HG02970 (cell line): Measurements from ENCODE around the gene MED13L.

Source experiments
- ATAC-seq: cut with Tn5 transposase; IDR thresholded peaks from one replicate; pipeline ENCODE4 v1.9.1; 2021; ENCODE audit warnings: mild to moderate bottlenecking, moderate library complexity, moderate number of reproducible peaks; ENCODE audit not compliant: unreplicated experiment, low FRiP score

The MED13L gene

DNA sequence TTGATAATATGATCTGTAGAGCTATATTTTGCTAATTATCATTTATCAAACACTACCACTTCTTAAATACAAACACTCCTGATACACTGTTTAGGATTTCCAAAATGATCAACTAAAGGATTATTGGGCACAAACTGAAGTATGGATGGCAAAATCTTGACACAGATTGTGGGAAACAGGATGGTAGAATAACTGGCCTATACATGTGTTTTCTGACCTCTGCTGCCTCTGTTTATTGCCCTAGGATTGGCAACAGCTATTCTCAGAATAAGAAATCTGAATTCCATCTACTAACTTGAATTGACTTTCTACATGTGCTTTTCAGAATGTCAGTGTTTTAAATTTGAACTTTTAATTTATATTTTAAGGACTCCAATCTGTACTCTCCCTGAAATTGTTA lies 209.1 kb downstream of the MED13L start:
- ATAC-seq: no peak

DNA sequence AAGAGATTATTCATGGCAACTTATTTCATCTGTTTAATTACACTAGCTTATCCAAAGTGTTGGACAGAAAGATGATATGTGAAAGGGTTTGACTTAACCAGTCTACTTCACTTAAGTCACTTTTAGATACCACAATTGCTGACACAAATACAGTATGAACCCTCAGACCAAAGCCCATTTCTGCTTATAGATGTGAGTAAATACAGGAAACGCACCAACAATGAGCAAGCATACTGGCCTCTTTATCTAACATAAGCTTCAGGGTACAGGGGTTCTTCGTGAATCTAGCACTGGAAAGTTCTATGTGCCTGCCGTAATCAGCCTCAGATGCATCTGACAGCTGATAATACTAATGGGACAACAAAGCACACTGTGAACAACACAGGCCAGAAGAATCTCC lies 209.6 kb downstream of the MED13L start:
- no peak for ATAC-seq

DNA sequence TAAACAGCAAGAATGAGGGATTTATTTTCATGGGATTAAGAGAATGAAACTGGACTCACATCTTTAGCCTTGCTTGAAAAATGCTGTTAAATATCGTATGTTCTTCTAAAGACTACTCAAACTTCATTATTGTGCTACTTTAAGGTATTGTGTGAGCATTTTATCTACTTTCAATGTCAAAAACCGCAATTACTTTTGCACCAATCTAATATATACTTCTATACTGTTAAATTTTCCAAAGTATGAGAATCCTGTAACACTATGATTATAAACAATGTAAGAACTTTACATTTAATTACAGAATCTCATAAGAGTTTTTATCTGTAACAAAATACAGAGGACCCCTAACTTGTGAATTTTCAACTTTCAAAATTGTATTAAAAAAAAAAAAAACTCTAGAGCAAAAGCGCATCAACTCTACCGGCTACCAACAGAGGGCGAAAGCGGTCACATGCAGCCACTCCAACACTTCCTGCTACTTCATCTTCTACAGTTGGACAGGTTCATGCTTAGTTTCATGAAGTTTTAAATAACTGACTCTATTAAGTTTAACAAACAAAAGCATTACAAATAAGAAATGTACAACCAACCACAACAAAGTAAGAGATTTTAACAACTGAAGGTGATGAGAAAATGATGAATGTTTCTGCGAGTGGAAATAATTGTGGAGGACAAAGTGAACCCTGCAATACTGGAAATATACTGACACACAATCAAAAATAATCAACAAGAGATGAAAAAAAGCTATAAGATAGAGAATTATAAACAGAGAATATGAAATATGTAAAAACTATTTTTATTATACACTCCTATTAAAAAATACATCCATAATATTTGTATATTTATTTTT lies 210.9 kb downstream of the MED13L start:
- ATAC-seq: no peak

DNA sequence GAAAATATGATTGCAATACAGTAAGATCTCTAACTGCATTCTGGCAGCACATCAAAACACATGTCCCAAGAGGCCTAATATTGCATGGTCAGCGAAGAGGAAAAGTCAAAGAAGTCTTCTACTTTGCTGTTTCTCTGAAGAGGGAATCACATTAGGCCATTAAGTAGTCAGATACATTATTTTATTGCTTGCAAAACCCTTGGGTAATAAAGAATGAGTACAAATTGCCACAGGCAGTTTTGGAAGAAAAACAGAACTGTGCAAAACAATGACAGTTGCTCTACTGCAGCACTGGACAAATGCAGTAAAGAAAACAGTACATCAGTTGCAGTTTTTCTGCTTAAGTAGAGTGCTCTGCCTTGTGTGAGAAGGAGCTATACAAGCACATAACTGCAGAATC lies 211.9 kb downstream of the MED13L start:
- no peak for ATAC-seq

- ATAC-seq: no peak
These were observed 213.0 kb downstream of the MED13L start for GRCh38 chr12:116064493-116064892.

- no peak for ATAC-seq
These were observed 214.8 kb downstream of the MED13L start for GRCh38 chr12:116062698-116063097.

DNA sequence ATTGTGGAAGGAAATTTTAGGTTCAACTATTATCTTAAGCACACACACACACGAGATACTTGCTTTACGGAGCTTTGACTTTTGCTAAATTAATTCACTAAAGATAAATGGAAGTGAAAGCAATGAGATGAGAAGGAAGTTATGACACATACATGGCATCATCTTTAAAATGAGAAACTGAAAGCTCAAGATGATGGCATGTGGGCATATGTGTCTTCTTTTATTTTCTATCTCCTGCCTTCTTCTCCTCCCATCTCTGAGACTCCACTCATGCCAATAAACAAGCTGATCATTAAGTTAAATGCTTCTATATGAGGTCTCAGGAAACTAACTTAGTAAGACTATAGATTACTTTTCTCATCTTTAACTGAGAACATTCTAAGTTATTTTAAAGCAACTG lies 216.7 kb downstream of the MED13L start:
- ATAC-seq: peak; percentile 69

DNA sequence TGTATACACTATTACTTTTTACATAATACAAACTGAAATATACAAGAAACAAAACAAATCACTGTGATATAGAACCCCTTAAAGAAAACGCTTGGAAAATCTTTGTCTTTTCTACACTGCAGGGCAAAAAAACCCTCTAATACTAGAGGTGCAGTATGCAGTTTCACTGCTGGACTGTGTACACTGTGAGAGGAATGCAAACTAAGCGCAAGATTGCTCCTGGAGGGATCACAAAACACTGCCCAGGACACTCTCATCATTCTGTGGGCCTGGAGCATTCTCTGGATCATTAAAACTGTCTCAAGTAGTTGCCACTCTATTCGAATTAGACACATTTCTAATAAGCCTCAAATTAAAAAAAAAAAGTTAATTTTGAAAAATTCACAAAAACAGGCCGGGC lies 217.6 kb downstream of the MED13L start:
- no peak for ATAC-seq

- no peak for ATAC-seq
These were observed 218.9 kb downstream of the MED13L start for GRCh38 chr12:116058574-116058973.

DNA sequence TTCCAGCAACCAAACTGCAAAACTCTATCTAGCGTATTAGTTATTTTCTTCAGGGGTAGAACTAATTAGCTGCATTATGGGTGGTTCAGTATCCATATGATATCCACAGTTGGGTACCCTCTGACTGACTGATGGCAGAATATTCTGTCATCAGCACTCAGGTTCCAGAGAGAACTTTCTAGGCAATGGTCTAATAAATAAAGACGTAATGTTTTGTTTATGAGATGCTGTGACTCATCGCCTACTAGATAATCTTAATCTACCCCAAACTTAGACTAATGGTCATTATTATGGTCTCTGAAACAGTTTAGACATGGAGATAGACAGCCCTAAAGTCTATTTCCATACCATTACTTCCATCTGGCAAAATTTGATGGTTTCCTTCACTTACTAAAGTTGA lies 220.1 kb downstream of the MED13L start:
- ATAC-seq: no peak

GRCh38 chr12:116055895-116056607 lies 221.4 kb downstream of the MED13L start:
- no peak for ATAC-seq

DNA sequence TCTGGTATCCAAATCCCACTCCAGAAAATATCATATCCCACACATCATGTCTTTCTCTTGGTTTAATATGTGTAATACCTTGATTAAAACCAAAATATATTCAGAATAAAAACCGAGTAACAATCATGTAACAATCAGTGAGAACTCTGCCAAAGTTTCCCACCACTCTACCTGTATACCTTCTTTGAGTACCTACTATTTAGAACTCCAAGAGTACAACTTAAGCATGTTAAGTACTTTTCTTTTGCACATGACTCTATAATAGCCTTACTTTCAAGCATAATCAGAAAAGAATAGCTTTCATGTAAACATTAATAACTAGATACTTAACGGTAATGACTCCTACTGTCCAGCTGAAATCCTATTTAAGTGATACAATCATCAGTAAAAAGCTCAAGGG lies 223.2 kb downstream of the MED13L start:
- no peak for ATAC-seq

- no peak for ATAC-seq
These were observed 223.9 kb downstream of the MED13L start for GRCh38 chr12:116053479-116054200.

DNA sequence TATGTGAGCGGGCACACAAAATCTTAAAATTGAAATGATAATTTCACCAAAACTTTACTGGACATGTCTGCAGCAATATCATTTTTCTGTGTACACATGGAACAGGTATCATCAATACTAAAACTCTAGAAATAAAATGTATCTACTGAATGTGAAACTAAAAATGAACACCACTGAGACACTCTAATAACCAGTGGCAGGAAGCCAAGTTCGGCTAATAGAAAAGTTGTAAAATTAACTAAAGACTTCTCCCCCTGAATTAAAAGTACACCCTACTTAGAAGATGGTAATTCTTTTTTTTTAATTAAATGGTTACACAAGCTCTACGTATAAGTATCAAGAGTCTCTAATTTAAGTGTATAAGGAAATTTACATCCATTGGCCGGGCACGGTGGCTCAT lies 227.2 kb downstream of the MED13L start:
- ATAC-seq: no peak

DNA sequence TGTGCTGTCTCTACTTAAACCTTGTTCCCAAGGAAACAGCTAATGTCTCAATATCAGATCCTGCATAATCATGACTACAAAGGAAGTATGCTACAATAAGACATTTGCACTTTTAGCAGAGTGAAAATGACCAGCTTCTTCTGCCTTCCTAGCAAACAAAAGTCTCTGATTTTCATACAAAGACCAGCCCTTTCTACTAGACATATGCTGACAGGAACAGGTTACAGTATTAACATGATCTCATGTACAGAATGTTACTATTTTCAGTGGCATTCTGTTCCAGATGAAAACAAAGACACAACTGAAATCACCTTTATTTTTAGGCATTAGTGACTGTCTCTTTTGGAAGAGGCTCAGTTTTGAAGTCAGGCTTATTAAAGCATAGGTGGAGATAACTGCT lies 228.6 kb downstream of the MED13L start:
- ATAC-seq: no peak

GRCh38 chr12:116046039-116046438 lies 231.5 kb downstream of the MED13L start:
- no peak for ATAC-seq

DNA sequence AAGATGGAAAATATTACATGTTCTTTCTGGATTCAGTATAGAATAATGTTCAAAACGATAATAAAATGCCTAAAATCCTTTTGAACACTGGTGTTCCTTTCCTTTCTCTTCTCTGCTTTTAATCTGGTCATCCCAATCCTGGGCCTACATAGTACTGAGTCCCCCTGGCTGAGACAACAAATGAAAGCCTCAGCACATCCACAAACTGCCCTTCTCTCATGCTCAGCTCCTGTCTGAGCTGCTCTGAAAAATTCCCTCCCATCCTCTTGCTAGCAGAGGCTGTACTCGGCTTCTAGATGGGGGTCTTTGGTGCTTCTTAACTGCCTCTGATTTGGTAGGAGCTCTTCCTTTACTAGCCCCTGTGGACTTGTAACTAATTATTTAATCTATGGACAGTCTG lies 232.3 kb downstream of the MED13L start:
- no peak for ATAC-seq

- no peak for ATAC-seq
These were observed 233.6 kb downstream of the MED13L start for GRCh38 chr12:116043659-116044535.

GRCh38 chr12:116040402-116040801 lies 237.1 kb downstream of the MED13L start:
- ATAC-seq: no peak

GRCh38 chr12:116039081-116039480 lies 238.4 kb downstream of the MED13L start:
- no peak for ATAC-seq
